ENCODE measurements around the gene GRIN3B.

GRIN3B gene

GRCh38 chr19:966485-967088, 33.6 kb upstream of the GRIN3B start:
- no peak for DNase-seq

GRCh38 chr19:970695-971094, 29.5 kb upstream of the GRIN3B start:
- DNase-seq, result peak in 1 of 2 experiments; percentile 19

GRCh38 chr19:971795-972194, 28.4 kb upstream of the GRIN3B start:
- DNase-seq, result no peak

DNA sequence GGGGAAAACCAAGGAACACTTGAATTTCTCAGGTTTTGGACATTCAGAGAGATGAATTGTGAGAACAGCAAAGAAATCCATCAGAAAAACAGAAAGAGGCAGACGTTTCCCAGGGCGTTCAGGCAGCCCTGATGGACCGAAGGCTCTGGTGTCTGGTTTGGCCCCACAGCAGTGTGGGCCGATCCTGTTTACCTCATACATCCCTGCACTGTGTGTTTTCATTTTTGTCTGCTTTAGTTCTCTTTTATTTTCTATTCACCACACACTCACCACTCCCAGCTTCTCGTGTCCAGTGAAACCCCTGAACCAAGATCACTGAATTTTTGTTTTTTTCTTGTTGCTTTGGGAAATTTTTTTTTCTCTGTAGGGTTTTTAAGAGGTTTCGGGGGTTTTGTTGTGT, 27.9 kb upstream of the GRIN3B start:
- no peak for DNase-seq

GRCh38 chr19:973726-974563, 26.3 kb upstream of the GRIN3B start:
- no peak for DNase-seq

DNA sequence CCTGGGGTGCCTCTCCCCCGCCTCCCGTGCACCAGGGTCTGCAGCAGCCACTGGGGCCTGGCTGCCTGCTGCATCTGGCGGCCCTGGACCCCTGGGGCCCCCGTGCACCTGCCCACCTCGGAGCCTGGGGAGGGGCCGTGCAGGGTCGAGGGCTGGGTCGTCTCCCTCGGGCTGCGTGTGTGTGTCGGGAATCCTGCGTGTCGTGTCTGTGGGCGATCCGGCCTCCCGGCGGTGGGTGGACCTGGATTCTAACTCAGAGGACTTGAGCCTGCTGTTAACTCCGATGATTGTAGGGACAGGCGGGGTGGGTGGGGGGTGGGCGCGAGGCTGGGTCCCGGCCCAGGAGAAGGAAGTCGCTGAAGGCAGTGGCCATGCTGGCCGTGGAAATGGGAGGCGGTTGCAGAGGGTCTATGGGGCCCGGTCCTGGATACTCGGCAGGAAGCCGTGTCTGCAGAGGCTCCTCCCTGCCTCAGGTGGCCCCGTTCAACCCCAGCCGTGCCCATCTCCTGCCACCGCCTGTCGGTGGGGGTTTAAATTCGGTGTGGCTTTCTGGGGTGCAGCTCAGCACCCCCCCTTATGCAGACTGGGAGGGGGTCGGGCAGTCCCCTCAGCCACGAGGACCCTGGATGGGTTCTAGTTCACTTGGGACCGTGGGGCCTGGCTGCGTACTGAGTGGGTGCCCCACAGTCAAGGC, 25.5 kb upstream of the GRIN3B start:
- no peak for DNase-seq

- DNase-seq, result no peak
Observed at GRCh38 chr19:976476-976875, 23.7 kb upstream of the GRIN3B start.

DNA sequence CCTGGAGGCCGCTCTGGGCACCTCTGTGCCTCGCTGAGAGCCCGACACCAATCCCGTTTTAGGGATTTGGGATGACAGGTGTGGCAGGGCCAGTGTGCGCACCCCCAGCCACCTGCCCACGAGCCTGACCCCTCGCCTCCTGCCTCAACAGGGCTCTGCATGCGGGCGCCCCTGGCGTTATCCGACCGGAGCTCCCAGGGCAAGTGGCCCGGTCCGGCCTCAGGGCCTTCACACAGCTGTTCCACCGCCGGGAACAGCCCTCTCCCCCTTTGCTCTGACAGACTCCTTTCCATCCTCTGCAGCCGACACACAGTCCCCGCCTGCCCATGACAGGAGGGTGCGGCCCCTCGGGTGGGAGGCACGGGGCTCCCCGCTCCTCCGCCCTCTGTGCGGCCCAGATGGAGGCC, 23.2 kb upstream of the GRIN3B start:
- DNase-seq, result no peak

GRCh38 chr19:979318-979741, 20.9 kb upstream of the GRIN3B start:
- no peak for DNase-seq

- DNase-seq, result no peak
Observed at GRCh38 chr19:980133-980998, 19.9 kb upstream of the GRIN3B start.

DNA sequence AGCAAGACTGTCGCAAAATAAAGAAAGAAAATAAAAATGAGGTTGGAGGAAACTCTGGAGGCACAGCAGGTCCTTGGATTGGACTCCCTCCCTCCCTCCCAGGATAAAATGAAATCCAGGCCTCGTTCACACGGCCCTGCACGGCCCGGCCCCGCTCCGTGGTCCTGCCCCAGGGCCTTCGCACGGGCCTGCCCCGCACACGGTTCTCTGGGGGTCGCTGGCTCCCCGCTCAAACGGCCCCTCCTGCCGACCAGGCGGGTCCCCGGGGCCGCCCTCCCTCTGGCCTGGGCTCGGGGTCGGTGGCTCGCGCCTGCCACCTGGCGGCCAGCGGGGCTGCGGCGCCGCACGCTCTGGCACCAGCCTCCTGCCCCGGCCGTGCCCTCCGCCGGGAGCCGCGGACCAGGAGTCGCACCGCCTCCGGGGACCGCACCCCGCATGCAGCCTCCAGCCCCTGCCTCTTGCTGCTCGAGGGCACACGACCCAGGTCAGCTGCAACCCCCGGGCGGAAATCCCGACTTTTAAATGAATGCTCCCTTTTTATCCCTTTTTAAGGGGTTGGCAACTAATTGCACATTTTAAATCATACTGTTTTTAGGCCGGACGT, 17.6 kb upstream of the GRIN3B start:
- DNase-seq, result peak; percentile 49 to 60

DNA sequence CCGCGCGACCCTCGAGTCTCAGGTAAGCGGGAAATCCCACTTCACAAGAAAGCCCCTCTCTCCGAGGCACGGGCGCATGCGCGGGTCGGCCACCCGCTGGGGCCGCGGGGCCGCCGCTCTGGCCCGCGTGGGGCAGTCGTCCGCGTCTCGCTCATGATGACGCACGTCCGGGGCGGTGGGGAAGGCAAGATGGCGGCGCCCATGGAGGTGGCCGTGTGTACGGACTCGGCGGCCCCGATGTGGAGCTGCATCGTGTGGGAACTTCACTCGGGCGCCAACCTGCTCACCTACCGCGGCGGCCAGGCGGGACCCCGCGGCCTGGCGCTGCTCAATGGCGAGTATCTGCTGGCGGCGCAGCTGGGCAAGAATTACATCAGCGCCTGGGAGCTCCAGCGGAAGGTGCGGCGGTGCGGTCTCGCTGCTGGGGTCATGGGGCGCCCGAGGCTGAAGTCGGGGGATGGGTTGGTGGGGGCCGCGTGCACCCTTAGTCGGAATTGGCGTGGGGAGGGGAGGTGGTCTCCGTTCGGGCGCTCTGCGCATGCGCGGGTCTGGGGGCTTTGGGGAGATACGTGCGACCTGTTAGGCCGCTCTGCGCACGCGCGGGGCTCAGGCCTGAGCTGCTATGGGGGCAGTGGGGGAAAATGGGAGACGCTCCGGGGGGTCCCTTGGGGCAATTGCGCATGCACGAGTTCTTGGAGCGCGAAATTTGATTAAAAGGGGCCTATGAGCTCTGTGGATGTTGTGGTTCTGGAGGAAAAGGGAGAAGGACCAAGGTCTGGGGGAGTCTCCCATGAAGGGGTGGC, 15.9 kb upstream of the GRIN3B start, which contains the start of gene WDR18:
Gene WDR18 (plus strand): TSS at position 181 of the 803 bp plus-strand sequence. CDS start 9 bp downstream, at position 190.
- DNase-seq, result peak; percentile 64 to 75

GRCh38 chr19:986083-986482, 14.1 kb upstream of the GRIN3B start:
- no peak for DNase-seq

GRCh38 chr19:988081-988480, 12.1 kb upstream of the GRIN3B start:
- no peak for DNase-seq

DNA sequence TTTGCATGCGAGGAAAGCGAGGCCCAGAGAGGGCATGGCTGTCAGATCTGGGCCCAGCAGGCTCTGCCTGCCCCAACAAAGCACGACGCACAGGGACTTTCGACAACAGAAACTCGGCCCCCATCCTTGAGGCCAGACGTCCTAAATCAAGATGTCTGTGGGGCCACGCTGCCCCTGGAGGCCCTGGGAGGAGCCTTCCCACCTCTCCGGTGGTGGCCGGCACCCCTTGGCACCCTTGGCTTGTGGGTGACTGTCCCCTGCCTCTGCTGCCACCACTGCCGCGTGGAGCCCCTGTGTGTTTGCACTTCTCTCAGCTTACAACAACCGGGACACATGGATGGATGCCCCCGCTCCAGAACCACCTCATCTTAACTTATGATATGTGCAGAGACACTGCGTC, 11.7 kb upstream of the GRIN3B start:
- DNase-seq, result no peak

DNA sequence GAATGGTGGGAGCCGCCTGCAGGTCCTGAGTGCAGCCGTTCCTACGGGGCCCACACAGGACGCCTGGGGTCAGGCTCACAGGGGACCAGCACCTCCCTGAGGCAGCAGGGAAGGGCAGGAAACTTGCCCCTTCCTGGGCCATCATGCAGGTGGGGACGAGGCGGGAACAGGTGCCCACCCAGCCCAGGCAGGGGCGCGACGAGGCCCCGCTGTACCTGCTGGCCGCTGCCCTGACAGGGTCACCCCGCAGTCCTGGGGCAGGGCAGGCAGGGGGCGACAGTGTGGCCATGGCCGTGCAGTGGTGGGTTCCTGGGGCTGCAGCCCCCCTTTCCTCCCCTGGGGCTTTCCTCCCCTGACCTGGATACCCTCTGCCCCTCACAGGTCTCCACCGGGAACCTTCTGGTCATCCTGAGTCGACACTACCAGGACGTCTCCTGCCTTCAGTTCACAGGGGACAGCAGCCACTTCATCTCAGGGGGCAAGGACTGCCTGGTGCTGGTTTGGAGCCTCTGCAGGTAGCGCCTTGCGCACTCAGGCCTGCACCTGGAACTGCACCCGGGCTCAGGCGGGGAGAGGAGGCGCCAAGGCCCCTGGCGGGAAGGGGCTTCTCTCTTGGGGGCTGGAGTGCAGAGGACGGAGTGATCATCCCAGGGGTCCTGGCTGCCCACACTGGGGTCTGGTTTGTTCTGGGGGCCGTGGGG, 10.7 kb upstream of the GRIN3B start:
- DNase-seq, result no peak

DNA sequence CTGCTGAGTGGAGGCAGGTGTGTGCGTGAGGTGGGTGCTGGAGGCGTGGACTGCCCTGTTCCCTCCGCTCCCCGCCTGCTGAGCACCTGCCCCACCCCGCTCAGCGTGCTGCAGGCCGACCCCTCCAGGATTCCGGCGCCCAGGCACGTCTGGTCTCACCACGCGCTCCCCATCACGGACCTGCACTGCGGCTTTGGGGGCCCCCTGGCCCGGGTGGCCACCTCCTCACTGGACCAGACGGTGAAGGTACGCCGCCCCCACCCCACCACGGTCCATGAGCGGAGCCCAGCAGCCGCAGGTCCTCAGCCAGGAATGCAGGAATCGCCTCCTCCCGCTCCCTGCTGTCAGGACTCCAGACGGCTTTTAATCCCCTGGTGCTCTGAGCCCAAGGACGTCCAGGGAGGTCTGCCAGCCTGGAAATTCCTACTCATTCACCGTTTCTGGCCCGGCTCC, 10.1 kb upstream of the GRIN3B start:
- DNase-seq, result no peak

DNA sequence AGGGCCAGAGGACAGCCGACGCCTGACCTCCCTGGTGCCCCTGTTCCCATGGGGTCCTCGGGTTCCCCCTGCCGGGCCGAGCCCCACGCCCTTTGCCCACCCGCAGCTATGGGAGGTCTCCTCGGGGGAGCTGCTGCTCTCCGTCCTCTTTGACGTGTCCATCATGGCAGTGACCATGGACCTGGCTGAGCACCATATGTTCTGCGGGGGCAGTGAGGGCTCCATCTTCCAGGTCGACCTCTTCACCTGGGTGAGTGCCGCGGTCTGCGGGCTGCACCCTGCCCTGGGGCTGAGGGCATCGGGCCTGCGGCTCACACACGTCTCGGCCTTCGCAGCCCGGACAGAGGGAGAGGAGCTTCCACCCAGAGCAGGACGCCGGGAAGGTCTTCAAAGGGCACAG, 9.5 kb upstream of the GRIN3B start:
- DNase-seq, result no peak

- peak in 1 of 2 experiments; percentile 62 for DNase-seq
Observed at GRCh38 chr19:991174-991931, 8.9 kb upstream of the GRIN3B start.
